Measurements from ENCODE around the gene ZNF804A.
A peak's percentile ranks its signal among the peaks of the same experiment; 100 is the strongest.
"Not testable (repeated sequence)": the region's sequence is repeated elsewhere in the genome, so short reads cannot be mapped to it uniquely, and the experiment has no call there.

Gene ZNF804A

GRCh38 chr2:184879671-184880070, 281.3 kb downstream of the ZNF804A start:
- H3K4me3 ChIP-seq (replicated peaks; ENCODE audit: low read depth, low read length): no peak overlapping the region
- no peak for TF ChIP-seq CTCF (IDR thresholded peaks at IDR 0.05; ENCODE audit: low read length, missing control alignments)
- peak; percentile 48 for DNase-seq (ENCODE audit: low read depth)

GRCh38 chr2:184886585-184886984, 288.3 kb downstream of the ZNF804A start:
- DNase-seq (ENCODE audit: low read depth); H3K4me3 ChIP-seq (replicated peaks; ENCODE audit: low read depth, low read length): not testable (repeated sequence)

GRCh38 chr2:184890311-184890710, 292.0 kb downstream of the ZNF804A start:
- no peak overlapping the region for H3K4me3 ChIP-seq (replicated peaks; ENCODE audit: low read depth, low read length)
- no peak for TF ChIP-seq CTCF (IDR thresholded peaks at IDR 0.05; ENCODE audit: low read length, missing control alignments)
- DNase-seq (ENCODE audit: low read depth): peak; percentile 1

GRCh38 chr2:184904991-184905390, 306.7 kb downstream of the ZNF804A start:
- TF ChIP-seq CTCF (IDR thresholded peaks at IDR 0.05; ENCODE audit: low read length, missing control alignments): no peak
- no peak for DNase-seq (ENCODE audit: low read depth)
- H3K4me3 ChIP-seq (replicated peaks; ENCODE audit: low read depth, low read length): no peak overlapping the region

- no peak for DNase-seq (ENCODE audit: low read depth)
- no peak for TF ChIP-seq CTCF (IDR thresholded peaks at IDR 0.05; ENCODE audit: low read length, missing control alignments)
- H3K4me3 ChIP-seq (replicated peaks; ENCODE audit: low read depth, low read length): no peak overlapping the region
These were observed 307.8 kb downstream of the ZNF804A start for GRCh38 chr2:184906160-184906559.

- no peak overlapping the region for H3K4me3 ChIP-seq (replicated peaks; ENCODE audit: low read depth, low read length)
- no peak for TF ChIP-seq CTCF (IDR thresholded peaks at IDR 0.05; ENCODE audit: low read length, missing control alignments)
- DNase-seq (ENCODE audit: low read depth): peak; percentile 14
These were observed 308.4 kb downstream of the ZNF804A start for GRCh38 chr2:184906709-184907108.

- H3K4me3 ChIP-seq (replicated peaks; ENCODE audit: low read depth, low read length): no peak overlapping the region
- no peak for DNase-seq (ENCODE audit: low read depth)
- TF ChIP-seq CTCF (IDR thresholded peaks at IDR 0.05; ENCODE audit: low read length, missing control alignments): no peak
These were observed 310.6 kb downstream of the ZNF804A start for GRCh38 chr2:184908966-184909365.

All from fibroblast of pulmonary artery (primary cell).